A549 treated with AZD9567 at 1 μM for 4 hours (cell line): ENCODE results near the gene CDKN2A. TPM values are rescaled to one million over a fixed set of nuclear protein-coding genes. Genes with fewer than 3 reads are reported as not detected.

Source experiments
- total RNA-seq: library from RNA; stranded (reverse); fragments of 200-300 nt; extraction: Qiagen RNA extraction; gene quantifications from 5 replicates; pipeline ENCODE4 v1.2.3, GENCODE V29; 2022; ENCODE audit not compliant: insufficient read depth

Gene CDKN2A
- not detected in 5 replicates for total RNA-seq

DNA sequence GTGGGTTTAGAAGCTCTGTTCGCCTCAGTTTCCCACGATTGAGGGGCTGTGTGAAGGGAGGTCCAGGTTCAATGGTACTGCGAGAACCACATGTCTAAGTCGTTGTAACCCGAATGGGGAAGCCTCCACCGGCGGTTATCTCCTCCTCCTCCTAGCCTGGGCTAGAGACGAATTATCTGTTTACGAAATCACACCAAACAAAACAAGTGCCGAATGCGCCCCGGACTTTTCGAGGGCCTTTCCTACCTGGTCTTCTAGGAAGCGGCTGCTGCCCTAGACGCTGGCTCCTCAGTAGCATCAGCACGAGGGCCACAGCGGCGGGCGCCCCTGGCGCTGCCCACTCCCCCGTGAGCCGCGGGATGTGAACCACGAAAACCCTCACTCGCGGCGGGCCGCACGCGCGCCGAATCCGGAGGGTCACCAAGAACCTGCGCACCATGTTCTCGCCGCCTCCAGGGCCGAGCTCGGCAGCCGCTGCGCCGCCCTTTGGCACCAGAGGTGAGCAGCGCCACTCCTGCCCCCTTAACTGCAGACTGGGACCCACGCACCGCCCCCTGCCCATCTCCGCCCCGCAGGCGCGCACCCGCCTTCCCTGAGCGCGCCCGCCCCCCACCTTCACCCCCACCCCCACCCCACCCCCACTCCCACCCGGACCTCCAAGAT lies at the start of gene CDKN2A:
TSS of gene CDKN2A (minus strand) at position 500 of the 663 bp plus-strand sequence.

DNA sequence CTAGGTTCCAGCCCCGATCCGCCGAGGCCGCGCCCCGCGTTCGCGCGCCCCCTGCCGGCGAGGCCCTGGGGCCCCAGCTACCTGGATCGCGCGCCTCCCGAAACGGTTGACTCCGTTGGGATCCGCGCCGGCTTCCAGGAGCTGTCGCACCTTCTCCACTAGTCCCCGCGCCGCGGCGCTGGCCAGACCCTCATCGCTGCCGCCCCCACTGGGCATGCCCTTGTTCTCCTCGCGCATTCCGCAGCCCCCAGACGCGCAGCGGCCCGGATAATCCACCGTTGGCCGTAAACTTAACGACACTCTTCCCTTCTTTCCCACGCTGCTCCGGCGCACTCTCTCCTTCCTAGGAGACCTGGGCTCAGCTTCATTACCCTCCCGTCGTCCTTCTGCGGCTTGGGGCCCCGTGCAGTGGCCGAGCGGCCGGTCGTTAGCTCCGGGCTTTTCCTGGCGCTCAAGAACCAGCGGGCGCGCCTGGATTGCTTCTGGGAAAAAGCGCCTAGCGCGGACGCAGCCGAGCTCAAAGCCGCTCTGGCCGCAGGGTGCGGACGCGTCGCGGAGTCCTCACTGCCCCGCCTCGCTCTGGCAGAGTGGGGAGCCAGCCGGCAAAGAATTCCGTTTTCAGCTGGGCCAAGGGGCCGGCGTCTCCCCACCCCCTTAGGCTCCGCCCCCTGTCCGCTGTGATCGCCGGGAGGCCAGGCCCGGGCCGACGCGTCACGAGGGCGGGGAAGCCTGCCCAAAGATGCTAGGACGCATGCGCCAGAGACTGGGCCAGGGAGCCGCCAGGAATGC lies 14.7 kb upstream of the CDKN2A start, which contains the start of gene CDKN2B:
TSS of gene CDKN2B (minus strand) at position 589 of the 789 bp plus-strand sequence. CDS start at position 237, 352 bp downstream.

DNA sequence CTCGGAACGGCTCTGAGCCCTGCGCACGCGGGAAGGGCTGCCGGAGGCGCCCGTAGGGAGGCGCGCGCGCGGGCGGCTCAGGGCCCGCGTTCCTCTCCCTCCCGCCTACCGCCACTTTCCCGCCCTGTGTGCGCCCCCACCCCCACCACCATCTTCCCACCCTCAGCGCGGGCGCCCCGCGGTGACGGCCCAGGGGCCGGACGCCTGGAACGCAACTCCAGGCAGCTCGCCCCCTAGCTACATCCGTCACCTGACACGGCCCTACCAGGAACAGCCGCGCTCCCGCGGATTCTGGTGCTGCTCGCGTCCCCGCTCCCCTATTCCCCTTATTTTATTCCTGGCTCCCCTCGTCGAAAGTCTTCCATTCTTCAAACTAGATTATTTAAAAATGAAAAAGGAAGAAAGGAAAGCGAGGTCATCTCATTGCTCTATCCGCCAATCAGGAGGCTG lies 389 bp upstream of the CDKN2A start, which contains the start of gene CDKN2B-AS1:
TSS of gene CDKN2B-AS1 (plus strand) at position 236 of the 450 bp plus-strand sequence.

Other genes starting within 250 kb of the CDKN2A start
- gene MTAP, start 191.8 kb downstream of the CDKN2A start, total RNA-seq, result 8.9 to 44.9 TPM (median 10.7 TPM) in 5 replicates
- not detected in 5 replicates for gene CDKN2B-AS1, start 399 bp upstream of the CDKN2A start, total RNA-seq
- gene CDKN2B, start 14.9 kb upstream of the CDKN2A start, total RNA-seq, result not detected in 5 replicates